ENCODE measurements around the gene PTPRU.

PTPRU gene

DNA sequence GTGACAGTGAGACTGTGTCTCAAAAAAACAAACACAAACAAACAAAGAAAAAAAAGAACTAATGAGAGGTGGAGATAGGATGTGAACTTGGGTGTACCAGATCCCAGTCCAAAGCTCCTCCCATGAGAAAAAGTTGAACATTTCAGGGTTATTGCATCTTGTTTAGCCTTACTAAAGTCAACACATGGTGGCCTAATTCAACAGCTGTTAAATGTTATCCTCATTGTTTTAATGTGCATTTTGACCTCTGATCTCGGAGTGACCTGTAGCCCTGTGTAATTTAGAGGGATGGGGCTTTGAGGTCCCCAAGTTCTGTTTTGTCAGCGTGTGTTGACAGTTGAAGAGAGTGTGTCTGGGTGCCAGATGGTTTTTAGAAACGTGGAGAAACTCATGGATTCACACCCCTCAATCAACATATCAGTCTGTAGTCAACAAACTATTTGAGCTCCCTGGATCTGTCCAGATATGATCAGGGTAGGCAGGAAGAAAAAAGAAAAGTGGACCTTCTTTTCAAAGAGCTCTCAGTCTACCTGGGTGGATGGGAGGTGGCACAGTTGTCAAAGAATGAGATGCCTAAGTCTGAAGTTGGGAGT lies 34.7 kb downstream of the PTPRU start:
- DNase-seq, result no peak

DNA sequence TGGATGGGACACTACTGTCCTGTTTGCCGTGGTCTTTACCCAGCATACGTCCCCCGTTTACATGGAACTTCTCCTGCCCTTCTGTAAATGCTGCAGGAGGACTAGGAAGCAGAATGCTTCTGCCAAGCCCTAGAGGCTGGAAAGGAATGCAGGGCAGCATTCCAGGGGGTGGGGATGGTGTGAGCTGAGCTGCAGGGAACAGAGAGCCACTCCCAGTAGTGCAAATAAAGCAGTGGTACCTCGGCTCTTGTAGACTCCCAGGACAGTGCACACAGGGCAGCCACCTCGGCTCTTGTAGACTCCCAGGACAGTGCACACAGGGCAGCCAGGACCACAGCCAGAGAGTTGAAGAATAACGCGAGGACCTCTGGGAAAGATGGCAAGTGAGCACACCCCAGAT lies 35.4 kb downstream of the PTPRU start:
- peak; percentile 83 for DNase-seq

DNA sequence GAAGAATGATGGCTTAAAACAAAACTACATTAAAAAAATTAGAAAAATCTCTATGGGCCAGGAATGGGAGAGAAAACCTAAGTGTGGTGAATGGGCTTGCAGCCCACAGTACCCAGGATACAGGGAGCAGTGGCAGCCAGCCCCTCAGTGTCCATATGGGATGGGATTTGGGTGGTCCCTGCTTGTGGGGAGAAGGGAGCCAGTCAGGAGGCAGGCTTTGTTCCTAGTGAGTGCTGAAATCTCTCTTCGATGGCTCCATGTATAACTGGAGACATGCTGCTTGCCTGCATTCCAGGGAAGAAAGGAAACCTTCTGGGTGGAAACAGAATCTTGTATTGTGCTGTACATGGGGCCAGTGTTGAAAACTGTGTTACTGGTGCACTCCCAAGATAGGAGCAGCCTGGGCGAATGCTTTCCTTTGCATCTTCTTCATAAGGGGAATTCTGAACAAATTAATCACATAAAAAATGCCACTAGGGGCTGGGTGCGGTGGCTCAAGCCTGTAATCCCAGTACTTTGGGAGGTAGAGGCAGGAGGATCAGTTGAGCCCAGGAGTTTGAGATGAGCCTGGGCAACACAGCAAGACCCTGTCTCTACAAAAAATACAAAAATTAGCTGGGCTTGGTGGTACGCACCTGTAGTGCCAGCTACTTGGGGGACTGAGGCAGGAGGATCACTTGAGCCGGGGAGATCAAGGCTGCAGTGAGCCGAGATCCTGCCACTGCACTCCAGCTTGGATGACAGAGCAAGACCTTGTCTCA lies 36.0 kb downstream of the PTPRU start:
- no peak for DNase-seq

DNA sequence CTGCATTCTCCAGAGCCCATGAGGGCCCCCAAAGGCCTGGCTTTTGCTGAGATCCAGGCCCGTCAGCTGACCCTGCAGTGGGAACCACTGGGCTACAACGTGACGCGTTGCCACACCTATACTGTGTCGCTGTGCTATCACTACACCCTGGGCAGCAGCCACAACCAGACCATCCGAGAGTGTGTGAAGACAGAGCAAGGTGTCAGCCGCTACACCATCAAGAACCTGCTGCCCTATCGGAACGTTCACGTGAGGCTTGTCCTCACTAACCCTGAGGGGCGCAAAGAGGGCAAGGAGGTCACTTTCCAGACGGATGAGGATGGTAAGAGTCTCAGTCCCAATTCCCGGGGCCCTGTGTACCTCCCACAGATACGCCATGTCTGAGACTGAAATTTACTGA lies 39.1 kb downstream of the PTPRU start:
- DNase-seq, result no peak

DNA sequence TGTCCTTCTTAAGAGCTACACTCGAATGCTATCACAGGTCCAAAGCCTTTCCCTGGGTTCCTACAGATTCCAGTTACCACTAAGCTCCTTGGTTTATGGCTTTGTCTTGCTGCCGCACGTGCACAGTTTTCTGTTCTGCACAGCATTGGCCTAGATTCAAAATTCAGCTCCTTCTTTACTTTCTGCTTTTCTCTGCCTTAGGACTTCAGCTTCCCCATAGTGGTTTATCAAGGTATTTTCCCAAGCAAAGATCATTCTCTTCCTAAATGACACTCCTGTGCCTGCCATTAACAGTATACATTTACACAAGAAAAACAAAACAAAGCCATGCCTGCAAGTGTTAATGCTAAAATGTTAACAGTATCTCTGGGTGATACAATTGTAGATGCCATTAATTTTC lies 41.8 kb downstream of the PTPRU start:
- no peak for DNase-seq

DNA sequence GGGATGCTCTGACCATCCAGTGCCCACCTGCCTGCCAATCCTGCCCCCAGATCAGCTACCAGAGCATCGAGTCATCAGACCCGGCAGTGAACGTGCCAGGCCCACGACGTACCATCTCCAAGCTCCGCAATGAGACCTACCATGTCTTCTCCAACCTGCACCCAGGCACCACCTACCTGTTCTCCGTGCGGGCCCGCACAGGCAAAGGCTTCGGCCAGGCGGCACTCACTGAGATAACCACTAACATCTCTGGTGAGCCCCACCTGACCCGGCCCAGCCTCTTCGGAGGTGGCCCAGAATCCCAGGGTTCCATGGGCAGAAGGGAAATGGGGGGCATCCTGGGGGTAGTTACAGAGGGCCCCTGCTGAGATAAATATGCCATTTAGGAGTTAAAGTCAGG lies 43.1 kb downstream of the PTPRU start:
- DNase-seq, result no peak

DNA sequence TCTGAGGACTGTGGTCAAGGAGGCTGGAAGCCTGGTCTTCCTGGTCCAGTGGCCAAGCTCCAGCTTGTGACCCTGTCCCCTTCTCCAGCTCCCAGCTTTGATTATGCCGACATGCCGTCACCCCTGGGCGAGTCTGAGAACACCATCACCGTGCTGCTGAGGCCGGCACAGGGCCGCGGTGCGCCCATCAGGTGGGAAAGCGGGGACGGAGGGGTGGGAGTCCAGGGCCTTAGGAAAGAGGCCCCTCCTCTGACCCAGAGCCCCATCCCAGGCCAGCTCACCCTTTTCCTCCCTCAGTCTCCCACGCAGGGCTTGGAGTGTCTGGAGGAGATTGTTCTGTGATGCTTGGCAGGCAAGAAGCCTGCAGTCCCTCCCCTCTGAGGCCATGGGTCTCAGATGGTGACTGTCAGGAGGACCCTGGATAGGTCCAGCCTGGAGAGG lies 43.6 kb downstream of the PTPRU start:
- DNase-seq, result no peak

DNA sequence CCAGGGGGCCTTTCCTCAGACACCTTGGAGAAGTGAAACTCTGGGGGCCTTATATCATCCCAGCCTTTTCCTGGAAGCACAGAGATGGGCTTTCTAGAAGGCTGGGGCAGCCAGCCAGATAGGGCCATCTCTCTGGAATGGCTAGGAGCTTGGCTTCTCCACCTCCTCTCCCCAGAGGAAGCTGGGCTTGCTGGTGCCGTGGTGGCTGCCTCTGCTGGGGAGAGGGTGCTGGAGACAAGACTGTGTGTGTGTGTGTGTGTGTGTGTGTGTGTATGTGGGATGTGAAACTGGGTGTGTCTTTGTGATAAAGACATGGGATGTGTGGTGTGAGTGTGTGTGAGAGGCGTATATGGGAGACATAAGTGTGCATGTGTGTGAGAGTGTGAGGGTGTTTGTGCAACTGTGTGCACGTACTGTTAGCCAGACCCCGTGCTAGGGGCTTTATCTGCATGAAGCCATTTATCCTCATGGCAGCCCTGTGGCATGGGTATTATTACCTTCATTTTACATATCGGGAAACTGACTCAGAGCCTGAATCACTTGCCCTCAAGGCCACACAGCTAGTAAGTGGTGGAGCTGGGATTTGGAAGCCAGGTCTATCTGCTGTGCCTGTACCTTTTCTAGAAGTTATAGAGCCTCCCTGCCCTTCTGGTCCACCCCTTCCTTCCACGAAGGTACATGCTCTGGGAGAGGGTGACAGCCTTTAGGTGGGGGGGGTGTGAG lies 44.2 kb downstream of the PTPRU start:
- DNase-seq, result peak; percentile 65

DNA sequence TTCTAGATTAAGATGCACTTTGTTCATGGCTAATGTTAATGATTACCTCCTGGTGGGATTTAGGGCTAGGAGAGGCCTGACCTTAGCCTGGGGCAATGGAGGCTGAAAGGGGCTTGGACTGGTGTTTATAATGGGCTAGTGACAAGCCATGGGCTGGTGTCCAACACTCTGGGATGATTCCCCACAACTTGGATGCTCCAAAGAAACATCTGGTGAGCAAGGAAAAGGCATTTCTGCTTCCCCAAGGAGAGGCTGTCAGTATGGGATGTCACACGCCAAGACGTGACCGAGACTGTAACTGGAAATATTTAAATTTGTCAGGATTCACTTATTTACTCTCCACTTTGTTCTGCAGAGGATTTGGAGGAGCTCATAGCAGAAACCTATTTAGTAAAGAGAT lies 45.2 kb downstream of the PTPRU start:
- no peak for DNase-seq

DNA sequence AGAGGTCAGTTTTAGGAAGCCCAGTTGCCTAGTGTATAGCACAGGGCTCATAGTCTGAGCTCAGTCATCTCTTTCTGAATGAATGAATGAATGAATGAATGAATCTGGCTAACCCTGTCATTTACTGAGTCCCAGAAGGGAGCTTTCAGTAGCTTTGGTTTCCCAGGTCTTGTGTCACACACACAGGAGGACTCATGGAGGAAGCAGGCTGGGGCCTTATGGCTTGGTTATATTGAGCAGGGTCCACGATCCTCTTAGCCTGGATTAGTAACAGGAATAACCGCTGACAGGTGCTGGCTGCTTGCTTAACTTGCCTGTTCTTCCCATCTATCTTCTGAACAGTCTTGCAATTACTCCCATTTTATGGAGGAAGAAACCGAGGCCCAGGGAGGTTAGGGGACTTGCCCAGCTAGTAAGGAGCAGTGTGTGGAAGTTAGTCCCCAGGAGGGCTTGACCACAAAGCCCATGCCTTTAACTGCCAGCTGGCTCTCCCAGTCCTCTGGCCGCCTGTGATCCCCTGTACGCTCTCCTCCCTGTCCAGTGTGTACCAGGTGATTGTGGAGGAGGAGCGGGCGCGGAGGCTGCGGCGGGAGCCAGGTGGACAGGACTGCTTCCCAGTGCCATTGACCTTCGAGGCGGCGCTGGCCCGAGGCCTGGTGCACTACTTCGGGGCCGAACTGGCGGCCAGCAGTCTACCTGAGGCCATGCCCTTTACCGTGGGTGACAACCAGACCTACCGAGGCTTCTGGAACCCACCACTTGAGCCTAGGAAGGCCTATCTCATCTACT lies 46.0 kb downstream of the PTPRU start:
- DNase-seq, result no peak

DNA sequence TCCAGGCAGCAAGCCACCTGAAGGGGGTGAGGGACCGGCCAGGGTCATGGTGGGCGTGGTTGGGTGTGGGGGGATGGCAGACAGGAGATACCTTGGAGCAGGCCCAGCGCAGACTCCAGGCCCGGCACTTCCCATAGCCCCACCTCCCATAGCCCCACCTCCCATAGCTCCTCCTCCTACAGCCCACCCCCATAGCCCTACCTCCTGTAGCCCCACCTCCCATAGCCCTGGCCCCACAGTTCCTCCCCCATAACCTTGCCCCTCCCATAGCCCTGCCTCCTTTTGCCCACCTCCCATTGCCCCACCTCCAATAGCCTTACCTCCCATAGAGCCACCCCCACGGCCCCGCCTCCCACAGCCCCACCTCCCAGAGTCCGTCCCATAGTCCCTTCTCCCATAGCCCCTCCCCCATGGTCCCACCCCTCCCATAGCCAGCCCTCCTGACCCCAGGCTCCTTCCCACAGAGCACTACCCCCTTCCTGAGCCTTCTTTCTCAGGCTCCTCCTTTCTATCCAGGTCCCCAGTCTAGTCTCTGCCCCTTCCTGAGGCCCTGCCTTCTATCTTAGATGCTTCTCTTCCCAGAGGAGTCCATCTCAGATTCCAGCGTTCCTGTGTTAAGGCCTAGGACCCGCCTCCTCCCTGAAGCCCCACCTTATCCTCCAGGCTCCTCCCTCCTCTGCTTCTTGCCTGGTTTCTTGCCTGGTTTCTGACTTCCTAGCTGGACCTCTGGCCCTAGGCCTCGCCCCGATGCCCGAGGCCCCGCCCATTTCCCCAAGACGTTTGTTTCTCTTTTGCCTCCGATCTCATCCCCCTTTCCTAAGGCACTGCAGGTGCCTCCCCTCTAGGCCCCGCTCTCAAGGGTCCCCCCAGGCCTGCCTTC lies 46.8 kb downstream of the PTPRU start:
- DNase-seq, result peak; percentile 65

DNA sequence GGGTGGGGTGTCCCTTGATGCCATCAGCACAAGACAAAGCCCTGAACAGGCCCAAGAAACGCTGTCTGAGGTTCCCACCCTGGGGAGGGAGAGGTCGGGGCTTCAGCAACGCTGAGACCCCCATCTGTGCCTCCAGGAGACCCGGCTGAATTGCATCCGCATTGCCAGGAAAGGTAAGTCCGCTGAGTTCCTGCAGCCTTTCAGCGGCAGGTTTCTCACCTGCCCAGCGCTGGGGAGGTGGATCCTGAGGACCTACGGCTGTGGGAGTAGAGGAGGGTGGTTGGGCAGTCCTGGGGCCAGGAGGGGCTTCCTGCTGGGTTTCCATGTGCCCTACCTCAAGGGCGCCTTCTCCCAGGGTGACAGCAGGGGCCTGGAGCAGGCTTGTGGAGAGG lies 47.5 kb downstream of the PTPRU start:
- DNase-seq, result no peak

DNA sequence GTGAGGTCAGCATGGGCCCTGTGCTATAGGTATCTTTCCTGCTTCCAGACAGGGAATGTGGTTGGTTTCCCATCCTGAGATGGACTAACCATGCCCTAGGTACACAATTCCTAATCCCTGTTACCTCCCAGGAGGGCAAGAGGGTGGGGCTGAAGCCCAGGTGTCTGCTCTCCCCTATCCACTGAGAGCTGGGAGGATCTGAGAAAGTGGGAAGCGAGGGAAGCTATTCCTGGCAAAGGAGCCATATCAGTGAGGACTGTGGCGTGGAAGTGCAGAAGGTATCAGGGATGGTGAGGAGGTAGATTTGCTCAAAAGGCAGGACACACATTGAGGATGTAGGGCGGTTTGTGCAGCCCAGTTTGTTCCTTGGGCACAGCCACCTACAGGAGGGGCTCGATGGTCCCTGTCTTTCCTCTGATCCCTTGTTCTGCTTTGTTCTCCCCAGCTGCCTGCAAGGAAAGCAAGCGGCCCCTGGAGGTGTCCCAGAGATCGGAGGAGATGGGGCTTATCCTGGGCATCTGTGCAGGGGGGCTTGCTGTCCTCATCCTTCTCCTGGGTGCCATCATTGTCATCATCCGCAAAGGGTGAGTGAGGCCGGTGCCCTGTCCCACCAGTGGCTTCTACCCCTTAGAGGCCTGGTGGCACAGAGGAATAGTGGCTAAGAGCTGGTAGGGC lies 48.1 kb downstream of the PTPRU start:
- DNase-seq, result no peak

DNA sequence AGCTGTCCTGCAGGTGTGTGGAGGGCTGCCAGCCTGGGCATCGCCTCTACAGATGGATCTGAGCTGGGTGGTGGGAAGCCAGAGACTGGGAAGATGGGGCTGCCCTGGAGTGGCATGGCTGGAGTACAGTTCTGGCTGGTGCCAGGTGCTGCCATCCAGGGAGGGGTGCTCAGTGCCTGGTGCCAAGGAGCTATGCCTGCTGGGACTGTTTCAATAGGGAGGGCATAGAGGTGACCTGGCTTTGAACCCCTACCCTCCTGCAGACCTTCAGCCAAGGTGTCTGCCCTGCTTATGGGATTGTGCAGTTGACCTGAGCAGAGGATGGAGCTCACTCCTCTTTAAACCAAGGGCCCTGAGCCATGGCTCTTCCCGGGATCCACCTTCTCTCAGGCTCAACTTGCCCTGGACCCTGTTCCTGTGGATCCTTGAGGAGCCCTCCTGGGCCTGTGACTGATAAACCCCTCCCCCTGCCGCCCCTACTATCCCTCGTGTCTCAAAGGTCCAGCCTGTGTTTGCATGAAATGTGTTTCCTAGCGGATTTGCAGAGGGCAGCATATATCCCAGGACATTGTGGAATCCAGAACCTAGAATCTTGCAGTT lies 48.7 kb downstream of the PTPRU start:
- no peak for DNase-seq

DNA sequence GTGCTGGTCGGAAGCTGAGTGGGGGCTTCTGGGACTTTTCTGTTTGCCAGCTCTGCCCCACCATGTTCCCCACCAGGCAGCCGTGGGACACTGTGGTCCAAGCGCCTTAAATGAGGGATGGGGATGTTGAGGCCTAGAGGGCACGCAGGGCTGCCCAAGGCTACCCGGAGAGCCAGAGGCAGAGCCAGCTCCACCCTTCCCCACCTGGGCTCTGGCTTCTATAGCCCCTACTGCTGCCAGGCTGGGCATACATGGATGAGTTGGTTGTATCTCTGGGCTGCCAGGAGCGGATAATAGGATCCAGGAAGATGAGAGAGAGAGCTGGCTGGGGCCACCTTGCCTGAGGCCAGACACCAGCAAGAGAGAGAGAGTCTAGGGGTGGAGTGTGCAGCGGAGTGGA lies 49.4 kb downstream of the PTPRU start:
- DNase-seq, result no peak

DNA sequence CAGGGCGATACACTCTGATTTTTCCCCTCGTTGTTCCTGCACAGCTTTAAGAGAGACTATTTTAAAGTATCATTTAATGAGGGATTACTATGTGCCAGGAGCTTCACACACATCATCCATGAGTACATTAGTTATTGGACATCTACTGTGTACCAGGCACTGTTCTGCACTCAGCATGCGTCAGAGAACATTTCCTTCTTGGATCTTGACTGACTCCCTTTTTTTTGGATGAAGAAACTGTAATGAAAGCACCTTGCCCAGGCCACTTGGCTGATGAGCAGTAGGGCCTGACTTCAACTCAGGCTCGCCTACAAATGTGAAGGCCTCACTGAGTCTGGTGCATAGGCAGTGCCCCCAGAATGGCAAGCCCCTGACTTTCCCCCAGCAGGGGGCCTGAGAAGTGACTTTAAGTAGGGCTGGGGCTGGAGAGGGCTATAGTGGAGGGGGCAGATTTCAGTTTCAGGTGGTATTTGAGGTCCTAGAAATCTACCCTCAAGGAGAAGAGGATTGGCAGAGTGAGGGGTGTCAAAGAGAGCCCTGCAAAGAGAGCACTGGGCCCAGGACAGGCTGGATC lies 50.0 kb downstream of the PTPRU start:
- no peak for DNase-seq

DNA sequence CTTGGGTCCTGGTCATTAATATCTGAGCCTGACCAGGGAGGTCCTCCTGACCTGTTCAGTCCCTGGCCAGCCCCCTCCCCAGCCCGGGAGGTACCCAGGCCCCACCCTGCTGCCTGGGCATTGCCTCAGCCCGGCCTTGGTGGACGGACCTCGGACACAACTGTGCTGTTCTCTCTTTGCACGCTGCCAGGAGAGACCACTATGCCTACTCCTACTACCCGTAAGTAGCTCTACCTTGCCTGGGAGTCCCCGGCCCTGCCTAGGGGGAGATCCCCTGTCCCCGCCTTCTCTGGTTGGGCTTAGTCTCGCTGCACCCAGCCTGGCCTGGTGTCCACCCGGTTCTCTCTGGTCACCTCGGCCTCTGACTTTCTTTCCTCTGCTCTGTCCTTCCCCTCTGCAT lies 53.2 kb downstream of the PTPRU start:
- no peak for DNase-seq

DNA sequence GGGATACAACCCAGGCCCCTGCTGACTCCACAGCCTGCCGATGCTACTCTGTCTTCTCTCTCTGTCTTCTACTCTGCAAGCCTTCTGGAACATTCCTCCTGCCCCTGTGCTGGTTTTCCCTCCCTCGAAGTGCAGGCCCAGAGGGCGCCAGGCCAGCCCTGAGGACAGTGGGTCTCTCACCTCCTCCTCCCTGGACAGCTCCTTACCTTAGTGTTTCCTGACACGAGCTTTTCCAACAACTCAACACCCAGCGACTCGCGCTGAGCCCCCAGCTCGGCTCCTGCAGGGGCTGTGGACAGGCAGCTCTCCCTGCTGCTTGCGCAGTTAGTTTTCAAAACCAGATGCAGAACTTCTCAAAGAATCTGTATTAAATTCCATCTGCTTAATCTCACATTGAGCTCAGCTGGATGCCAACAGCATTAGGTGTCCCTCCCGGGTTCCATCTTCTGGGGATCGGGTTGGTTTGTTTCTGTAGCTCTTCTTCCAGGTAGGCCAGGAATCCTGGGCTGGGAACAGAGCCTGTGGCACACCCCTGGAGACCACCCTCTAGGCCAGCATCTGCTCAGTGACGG lies 54.2 kb downstream of the PTPRU start:
- DNase-seq, result peak; percentile 27

DNA sequence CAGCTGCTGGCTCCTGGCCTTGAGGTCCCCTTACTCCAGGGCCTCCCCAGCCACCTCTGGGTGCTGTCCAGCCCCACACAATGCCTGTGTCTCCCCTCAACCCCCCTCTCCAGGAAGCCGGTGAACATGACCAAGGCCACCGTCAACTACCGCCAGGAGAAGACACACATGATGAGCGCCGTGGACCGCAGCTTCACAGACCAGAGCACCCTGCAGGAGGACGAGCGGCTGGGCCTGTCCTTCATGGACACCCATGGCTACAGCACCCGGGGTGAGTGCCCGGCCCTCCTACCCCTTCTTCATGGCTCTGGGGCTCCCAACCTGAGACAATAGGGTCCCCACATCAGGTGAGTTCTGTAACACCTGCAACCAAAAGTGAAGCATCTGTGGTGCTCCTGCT lies 55.4 kb downstream of the PTPRU start:
- DNase-seq, result no peak

DNA sequence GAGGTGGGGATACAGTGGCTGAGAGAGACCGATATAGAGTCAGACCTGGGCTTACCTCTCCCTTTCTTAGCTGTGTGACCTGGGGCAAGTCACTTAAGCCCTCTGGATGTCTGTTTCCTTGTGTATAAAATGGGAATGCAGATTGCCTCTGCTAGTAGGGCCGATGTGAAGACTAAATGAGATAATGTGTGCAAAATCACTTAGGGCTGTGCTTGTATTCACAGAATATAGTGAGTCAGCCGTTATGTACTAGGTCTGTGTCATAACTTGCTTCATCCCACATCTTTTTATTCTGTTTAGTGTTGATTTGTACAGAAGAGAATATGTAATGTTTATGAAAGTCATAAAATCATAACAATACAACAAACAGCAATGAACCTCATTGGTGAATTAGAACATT lies 56.0 kb downstream of the PTPRU start:
- DNase-seq, result no peak

DNA sequence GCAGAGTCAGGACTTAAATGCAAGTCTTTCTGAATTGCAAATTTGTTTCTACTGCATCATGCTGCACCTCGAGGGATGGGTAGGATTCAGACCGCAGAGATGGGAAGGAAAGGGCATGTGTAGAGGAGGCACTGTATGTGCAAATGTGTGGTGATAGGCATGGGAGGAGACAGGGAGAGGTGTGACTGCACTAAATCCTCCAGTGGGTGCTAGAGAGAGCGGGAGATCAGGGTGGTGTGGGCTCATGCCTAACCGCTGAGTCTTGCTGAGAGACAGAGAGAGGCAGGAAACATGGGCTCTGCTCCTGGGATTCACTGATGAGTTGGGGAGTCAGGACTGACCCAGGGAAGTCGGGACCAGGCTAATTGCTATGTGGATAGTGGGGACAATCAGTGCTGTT lies 61.1 kb downstream of the PTPRU start:
- no peak for DNase-seq

Data from EL (cell line).